BLaER1 (cell line): ENCODE measurements around the gene ZNF629.
"Not testable (repeated sequence)": the region's sequence is repeated elsewhere in the genome, so short reads cannot be mapped to it uniquely, and the experiment has no call there.

Experiments used
- H3K27ac ChIP-seq: shearing (Covaris generic); formaldehyde crosslinking; 2 replicates; pipeline ENCODE4 v1.8.1; 2022
- H3K27me3 ChIP-seq: shearing (Covaris generic); formaldehyde crosslinking; 2 replicates; pipeline ENCODE4 v1.8.1; 2022
- H3K36me3 ChIP-seq: shearing (Covaris generic); formaldehyde crosslinking; 2 replicates; pipeline ENCODE4 v1.8.1; 2022
- H3K4me1 ChIP-seq: shearing (Covaris generic); formaldehyde crosslinking; 2 replicates; pipeline ENCODE4 v1.8.1; 2022
- H3K4me2 ChIP-seq: shearing (Covaris generic); formaldehyde crosslinking; 2 replicates; pipeline ENCODE4 v1.8.1; 2022
- H3K4me3 ChIP-seq: shearing (Covaris generic); formaldehyde crosslinking; 2 replicates; pipeline ENCODE4 v1.8.1; 2022
- H3K9ac ChIP-seq: shearing (Covaris generic); formaldehyde crosslinking; 2 replicates; pipeline ENCODE4 v1.8.1; 2022
- H3K9me3 ChIP-seq: shearing (Covaris generic); formaldehyde crosslinking; 2 replicates; pipeline ENCODE4 v1.8.1; 2022
- H4K20me1 ChIP-seq: shearing (Covaris generic); formaldehyde crosslinking; 2 replicates; pipeline ENCODE4 v1.8.1; 2022
- Cebpa-rat ChIP-seq: shearing (Covaris generic); IDR thresholded peaks from 2 replicates; pipeline ENCODE4 v1.8.1; 2022

Gene ZNF629

GRCh38 chr16:30786936-30787612, at the start of gene ZNF629:
ZNF629 (minus strand) TSS chr16:30787205; CDS start chr16:30784482, 2,723 bp downstream.
- H4K20me1 ChIP-seq: peaks cover 33% of the 10 kb centered on the region
- peaks cover 30% of the 10 kb centered on the region for H3K4me1 ChIP-seq
- peak within 1 kb of the TSS; percentile 99 for H3K4me2 ChIP-seq
- no peaks in the 10 kb centered on the region for H3K9me3 ChIP-seq
- peak within 1 kb of the TSS; percentile 96 for H3K27ac ChIP-seq
- H3K4me3 ChIP-seq: peak within 1 kb of the TSS; percentile 95
- no peak for TF ChIP-seq Cebpa-rat
- peak within 1 kb of the TSS; percentile 96 for H3K9ac ChIP-seq
- H3K27me3 ChIP-seq: no peaks in the 10 kb centered on the region
- H3K36me3 ChIP-seq: peaks cover 33% of the 10 kb centered on the region

- H3K9ac ChIP-seq: no peak overlapping the region
- H3K27ac ChIP-seq: no peak overlapping the region
- H3K4me2 ChIP-seq: no peak overlapping the region
- no peaks in the 10 kb centered on the region for H3K4me1 ChIP-seq
- no peaks in the 10 kb centered on the region for H4K20me1 ChIP-seq
- no peak for TF ChIP-seq Cebpa-rat
- H3K36me3 ChIP-seq: peaks cover 11% of the 10 kb centered on the region; the same call in 1 of the 2 replicates
- H3K9me3 ChIP-seq: no peaks in the 10 kb centered on the region
- H3K27me3 ChIP-seq: no peaks in the 10 kb centered on the region
- no peak overlapping the region for H3K4me3 ChIP-seq
Observed at GRCh38 chr16:30834130-30834740, 47.2 kb upstream of the ZNF629 start.

DNA sequence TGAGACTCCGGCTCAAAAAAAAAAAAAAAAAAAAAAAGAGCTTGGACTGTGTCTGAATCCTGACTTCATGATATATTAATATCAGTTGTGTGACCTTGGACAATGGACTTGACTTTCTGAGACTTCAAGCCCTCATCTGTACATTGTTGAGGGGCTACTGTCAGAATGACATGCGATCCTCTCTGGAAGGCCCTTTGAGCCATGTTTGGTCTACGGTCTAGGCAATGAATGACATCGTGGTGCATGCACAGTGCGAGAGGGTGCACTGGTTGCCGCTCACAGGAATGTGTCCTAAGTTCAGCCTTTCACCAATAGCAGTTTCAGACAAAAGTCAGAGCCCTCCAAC, 43.0 kb upstream of the ZNF629 start:
- Histone ChIP-seq H3K27me3 (no peaks in the 10 kb centered on the region), H3K4me3 (no peak overlapping the region), H3K4me1 (no peaks in the 10 kb centered on the region), H3K27ac (no peak overlapping the region), H3K36me3 (peaks cover 11% of the 10 kb centered on the region; the same call in 1 of the 2 replicates), H3K4me2 (no peak overlapping the region), H3K9ac (no peak overlapping the region), H3K9me3 (no peaks in the 10 kb centered on the region), H4K20me1 (no peaks in the 10 kb centered on the region)
- no peak for TF ChIP-seq Cebpa-rat

DNA sequence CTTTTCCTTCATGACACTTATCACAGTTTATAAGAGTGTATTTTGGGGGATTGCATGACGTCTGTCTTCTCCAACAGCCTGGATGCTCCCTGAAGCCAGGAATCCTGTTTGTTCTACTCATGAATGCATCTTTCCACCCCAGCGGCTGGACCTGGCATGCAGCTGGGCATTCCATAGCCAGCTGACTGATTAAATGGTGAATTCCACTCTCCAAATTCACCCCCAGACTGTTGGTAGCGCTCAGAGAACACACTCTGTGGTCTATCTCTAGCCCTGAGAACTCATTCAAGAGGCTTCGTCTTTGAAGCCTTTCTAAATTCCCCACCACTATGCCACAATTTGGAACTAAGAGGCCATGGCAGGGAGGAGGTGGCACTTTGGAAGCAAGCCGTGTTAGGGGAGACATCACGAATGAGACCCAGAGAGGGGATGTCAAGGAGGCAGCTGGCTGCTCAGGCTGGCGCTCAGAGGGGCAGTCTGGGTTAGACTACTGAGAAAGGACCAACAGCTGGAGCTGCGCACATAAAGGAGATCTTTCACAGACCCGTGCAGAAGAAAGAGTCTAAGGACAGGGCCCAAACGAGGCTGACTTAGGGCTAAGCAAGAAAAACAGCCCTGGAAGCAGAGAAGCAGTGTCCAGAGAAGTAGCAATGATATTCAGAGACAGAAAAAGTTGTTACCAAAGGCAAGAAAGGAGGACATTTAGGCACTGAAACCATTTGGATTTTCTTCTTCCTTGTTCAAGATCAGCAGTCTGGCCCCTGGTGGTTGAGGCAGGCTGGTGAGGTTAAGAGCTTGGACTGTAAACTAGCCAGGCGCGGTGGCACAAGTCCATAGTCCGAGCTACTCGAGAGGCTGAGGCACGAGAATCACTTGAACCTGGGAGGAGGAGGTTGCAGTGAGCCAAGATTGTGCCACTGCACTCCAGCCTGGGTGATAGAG, 42.4 kb upstream of the ZNF629 start:
- no peaks in the 10 kb centered on the region for H3K4me1 ChIP-seq
- H3K9me3 ChIP-seq: no peaks in the 10 kb centered on the region
- TF ChIP-seq Cebpa-rat: no peak
- H3K27me3 ChIP-seq: no peaks in the 10 kb centered on the region
- H3K36me3 ChIP-seq: peaks cover 6% of the 10 kb centered on the region; the same call in 1 of the 2 replicates
- no peaks in the 10 kb centered on the region for H4K20me1 ChIP-seq
- H3K4me3 ChIP-seq: no peak overlapping the region
- no peak overlapping the region for H3K4me2 ChIP-seq
- no peak overlapping the region for H3K9ac ChIP-seq
- no peak overlapping the region for H3K27ac ChIP-seq

DNA sequence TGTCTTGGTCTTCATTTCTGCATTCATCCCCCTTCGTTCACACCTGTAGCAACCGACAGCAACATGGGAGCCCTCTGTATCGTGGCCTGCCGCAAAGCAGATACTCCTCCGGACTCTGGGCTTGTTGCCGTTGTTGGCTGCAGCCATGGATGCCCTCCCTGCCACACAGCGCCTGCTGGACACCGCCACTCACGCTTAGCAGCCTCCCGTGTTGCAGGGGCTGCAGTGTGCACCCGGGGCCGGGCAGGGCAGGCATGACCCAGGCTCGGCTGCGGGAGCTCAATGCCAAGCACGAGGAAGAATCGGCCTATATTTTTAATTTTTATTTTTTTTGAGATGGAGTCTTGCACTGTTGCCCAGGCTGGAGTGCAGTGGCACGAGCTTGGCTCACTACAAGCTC, 34.9 kb upstream of the ZNF629 start:
- H3K9ac ChIP-seq: no peak overlapping the region
- H3K36me3 ChIP-seq: no peaks in the 10 kb centered on the region
- no peaks in the 10 kb centered on the region for H3K4me1 ChIP-seq
- H3K9me3 ChIP-seq: peaks cover 7% of the 10 kb centered on the region
- H4K20me1 ChIP-seq: no peaks in the 10 kb centered on the region
- TF ChIP-seq Cebpa-rat: no peak
- H3K27me3 ChIP-seq: no peaks in the 10 kb centered on the region
- H3K4me2 ChIP-seq: no peak overlapping the region
- H3K27ac ChIP-seq: no peak overlapping the region
- no peak overlapping the region for H3K4me3 ChIP-seq

DNA sequence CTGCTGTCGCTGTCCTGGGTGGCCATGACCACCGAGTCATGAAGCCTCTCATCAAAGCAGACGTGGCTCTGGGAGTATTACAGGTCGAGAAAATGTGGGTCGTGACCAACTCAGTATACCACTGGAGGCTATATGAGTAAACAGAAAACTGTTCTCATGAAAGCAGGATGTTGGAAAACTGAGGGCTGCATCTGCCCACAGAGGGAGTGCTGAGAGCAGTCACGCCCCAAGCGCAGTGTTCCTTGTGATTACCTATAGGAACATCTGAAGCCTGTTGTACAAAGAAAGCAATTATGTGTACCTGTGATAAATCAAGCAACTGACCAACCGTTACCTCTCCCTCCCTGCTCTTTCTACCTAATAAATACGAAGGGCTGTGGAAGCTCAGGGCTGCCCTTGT, 34.4 kb upstream of the ZNF629 start:
- not testable (repeated sequence) for H3K36me3 ChIP-seq, H3K27me3 ChIP-seq, H3K4me3 ChIP-seq, H3K4me1 ChIP-seq, H3K4me2 ChIP-seq, H4K20me1 ChIP-seq, H3K9ac ChIP-seq, H3K27ac ChIP-seq, H3K9me3 ChIP-seq

DNA sequence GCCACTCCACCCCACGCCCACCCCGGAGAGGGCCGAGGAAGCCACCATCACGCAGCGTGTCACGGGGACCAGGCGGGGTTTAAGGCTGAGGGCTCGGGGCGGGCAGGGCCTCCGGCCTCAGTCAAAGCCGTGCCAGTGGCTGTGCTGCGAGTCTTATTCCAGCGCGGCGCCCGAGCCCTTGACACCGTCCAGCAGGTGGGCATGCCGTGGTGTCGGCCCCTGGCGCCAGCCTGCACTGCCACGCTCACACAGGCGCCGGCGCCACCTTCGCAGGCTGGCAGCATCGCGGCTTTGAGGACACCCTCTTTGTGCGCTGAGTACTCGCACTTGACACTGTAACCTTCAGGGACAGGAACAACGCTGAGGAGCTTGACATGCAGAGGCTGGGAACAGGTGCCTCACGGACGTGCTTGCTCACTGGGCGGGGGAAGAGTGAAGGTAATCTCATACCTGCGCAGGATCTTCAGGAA, 34.0 kb upstream of the ZNF629 start:
- Histone ChIP-seq H3K36me3 (no peaks in the 10 kb centered on the region), H3K4me3 (no peak overlapping the region), H3K4me1 (no peaks in the 10 kb centered on the region), H4K20me1 (no peaks in the 10 kb centered on the region), H3K9ac (no peak overlapping the region), H3K27ac (no peak overlapping the region), H3K4me2 (no peak overlapping the region), H3K27me3 (no peaks in the 10 kb centered on the region), H3K9me3 (peaks cover 7% of the 10 kb centered on the region)
- no peak for TF ChIP-seq Cebpa-rat

- no peak overlapping the region for H3K9ac ChIP-seq
- no peak overlapping the region for H3K4me3 ChIP-seq
- no peak for TF ChIP-seq Cebpa-rat
- no peaks in the 10 kb centered on the region for H3K27me3 ChIP-seq
- H4K20me1 ChIP-seq: no peaks in the 10 kb centered on the region
- peaks cover 5% of the 10 kb centered on the region for H3K9me3 ChIP-seq
- no peak overlapping the region for H3K4me2 ChIP-seq
- H3K36me3 ChIP-seq: no peaks in the 10 kb centered on the region
- H3K4me1 ChIP-seq: peaks cover 16% of the 10 kb centered on the region
- H3K27ac ChIP-seq: no peak overlapping the region
Observed at GRCh38 chr16:30816769-30817168, 29.8 kb upstream of the ZNF629 start.

DNA sequence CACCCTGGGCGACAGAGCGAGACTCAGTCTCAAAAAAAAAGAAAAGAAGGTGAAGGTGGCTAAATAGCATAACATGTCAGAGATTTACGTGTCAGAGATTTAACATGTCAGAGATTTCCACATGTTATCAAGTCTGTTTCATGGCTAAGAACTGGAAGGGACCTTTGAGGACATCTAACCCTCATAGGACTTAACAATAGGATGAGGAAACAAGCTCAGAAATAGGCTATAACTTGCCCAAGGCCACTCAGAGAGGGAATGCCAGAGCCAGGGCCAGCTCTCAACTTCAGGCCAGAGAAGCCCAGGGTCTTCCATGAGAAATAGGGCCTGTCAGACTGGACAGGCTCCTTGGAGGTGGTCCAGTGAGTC, 26.8 kb upstream of the ZNF629 start:
- Histone ChIP-seq H3K27ac (peak overlapping the region; percentile 89), H3K9me3 (no peaks in the 10 kb centered on the region), H4K20me1 (no peaks in the 10 kb centered on the region), H3K27me3 (no peaks in the 10 kb centered on the region), H3K4me1 (peaks cover 16% of the 10 kb centered on the region), H3K4me3 (peak overlapping the region; percentile 63), H3K9ac (peak overlapping the region; percentile 76), H3K4me2 (peak overlapping the region; percentile 90), H3K36me3 (no peaks in the 10 kb centered on the region)
- TF ChIP-seq Cebpa-rat: no peak

GRCh38 chr16:30809675-30810074, 22.7 kb upstream of the ZNF629 start:
- peaks cover 31% of the 10 kb centered on the region for H3K4me1 ChIP-seq
- not testable (repeated sequence) for H4K20me1 ChIP-seq, H3K9ac ChIP-seq, H3K36me3 ChIP-seq, H3K4me2 ChIP-seq, H3K27ac ChIP-seq, H3K4me3 ChIP-seq, H3K9me3 ChIP-seq
- H3K27me3 ChIP-seq: peaks cover 32% of the 10 kb centered on the region

DNA sequence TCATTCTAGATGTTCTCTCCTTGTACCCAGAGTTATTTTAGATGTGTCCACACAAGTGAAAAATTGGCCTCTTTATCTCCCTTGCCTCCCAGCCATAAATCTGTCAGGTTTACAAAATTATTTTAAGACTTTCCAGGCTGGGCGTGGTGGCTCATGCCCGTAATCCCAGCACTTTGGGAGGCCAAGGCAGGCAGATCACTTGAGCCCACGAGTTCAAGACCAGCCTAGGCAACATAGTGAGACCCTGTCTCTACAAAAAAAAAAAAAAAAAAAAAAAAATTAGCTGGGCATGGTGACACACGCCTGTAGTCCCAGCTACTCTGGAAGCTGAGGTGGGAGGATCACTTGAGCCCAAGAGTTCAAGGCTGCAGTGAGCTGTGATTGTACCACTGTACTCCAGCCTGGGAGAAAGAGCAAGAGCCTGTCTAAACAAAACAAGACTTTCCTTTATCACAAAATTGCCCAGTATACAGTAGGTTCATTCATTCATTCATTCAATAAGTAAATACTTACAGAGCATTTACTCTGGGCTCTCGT, 22.0 kb upstream of the ZNF629 start:
- H4K20me1 ChIP-seq, H3K27ac ChIP-seq, H3K36me3 ChIP-seq, H3K9me3 ChIP-seq, H3K4me2 ChIP-seq, H3K9ac ChIP-seq, H3K4me3 ChIP-seq: not testable (repeated sequence)
- Histone ChIP-seq H3K27me3 (peaks cover 37% of the 10 kb centered on the region), H3K4me1 (peaks cover 27% of the 10 kb centered on the region)
